ENCODE results near the gene SDCCAG8.

SDCCAG8 gene

DNA sequence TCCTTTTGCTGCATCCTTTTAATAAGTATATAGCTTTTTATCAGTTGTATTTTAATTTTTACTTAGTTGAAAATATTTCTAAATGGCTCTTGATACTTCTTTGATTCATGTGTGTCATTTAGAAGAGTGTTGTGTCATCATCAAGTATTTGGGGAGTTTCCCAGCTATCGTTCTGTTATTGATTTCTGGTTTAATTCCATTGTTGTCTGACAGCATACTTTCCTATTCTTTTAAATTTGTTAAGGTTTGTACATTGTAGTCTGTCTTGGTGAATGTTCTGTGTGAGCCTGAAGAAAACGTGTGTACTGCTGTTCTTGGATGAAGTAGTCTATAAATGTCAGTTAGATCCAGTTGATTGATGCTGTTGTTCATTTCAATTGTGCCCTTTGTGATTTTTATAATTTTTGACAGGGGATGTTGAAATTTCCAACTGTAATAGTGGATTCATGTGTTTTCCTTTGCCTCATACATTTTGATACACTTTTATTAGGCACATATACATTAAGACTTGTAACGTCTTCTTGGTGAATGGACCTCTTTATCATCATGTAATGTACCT, 24.8 kb downstream of the SDCCAG8 start:
- DNase-seq = no peak

DNA sequence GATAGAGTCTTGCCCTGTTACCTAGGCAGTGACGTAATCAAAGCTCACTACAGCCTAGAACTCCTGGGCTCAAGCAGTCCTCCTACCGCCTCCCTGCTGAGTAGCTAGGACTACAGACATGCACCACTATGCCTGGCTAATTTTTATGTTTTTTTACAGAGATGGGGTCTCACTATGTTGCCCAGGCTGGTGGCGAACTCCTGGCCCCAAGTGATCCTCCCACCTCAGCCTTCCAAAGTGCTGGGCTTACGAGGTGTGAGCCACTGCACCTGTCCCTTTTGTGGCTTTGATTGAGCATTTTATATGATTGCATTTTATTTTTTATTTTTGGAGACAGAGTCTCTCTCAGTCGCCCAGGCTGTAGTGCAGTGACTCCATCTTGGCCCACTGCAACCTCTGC, 25.8 kb downstream of the SDCCAG8 start:
- no peak for DNase-seq
- Histone ChIP-seq H3K27me3 (no peaks in the 10 kb centered on the region), H3K36me3 (peaks cover 4% of the 10 kb centered on the region), H3K9me3 (no peaks in the 10 kb centered on the region), H3K4me3 (ENCODE audit: low read depth, low read length) (no peak overlapping the region), H3K4me1 (no peaks in the 10 kb centered on the region)
- TF ChIP-seq, protein P1, sequence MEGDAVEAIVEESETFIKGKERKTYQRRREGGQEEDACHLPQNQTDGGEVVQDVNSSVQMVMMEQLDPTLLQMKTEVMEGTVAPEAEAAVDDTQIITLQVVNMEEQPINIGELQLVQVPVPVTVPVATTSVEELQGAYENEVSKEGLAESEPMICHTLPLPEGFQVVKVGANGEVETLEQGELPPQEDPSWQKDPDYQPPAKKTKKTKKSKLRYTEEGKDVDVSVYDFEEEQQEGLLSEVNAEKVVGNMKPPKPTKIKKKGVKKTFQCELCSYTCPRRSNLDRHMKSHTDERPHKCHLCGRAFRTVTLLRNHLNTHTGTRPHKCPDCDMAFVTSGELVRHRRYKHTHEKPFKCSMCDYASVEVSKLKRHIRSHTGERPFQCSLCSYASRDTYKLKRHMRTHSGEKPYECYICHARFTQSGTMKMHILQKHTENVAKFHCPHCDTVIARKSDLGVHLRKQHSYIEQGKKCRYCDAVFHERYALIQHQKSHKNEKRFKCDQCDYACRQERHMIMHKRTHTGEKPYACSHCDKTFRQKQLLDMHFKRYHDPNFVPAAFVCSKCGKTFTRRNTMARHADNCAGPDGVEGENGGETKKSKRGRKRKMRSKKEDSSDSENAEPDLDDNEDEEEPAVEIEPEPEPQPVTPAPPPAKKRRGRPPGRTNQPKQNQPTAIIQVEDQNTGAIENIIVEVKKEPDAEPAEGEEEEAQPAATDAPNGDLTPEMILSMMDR (IDR thresholded peaks at IDR 0.05; ENCODE audit: low read depth, low read length) = no peak

More for the DNA sequence above, 24.8 kb downstream of the SDCCAG8 start:
- TF ChIP-seq, protein P1 (IDR thresholded peaks at IDR 0.05; ENCODE audit: low read depth, low read length) = no peak
- peaks cover 4% of the 10 kb centered on the region; the same call in 1 of the 2 replicates for H3K36me3 ChIP-seq
- H3K4me3 ChIP-seq (ENCODE audit: low read depth, low read length) = no peak overlapping the region
- no peaks in the 10 kb centered on the region for H3K9me3 ChIP-seq
- no peaks in the 10 kb centered on the region for H3K4me1 ChIP-seq
- H3K27me3 ChIP-seq = no peaks in the 10 kb centered on the region

GRCh38 chr1:243286409-243287122, 30.7 kb downstream of the SDCCAG8 start:
- peaks cover 8% of the 10 kb centered on the region for H3K36me3 ChIP-seq
- H3K4me3 ChIP-seq (ENCODE audit: low read depth, low read length) = no peak overlapping the region
- no peaks in the 10 kb centered on the region for H3K9me3 ChIP-seq
- no peaks in the 10 kb centered on the region for H3K4me1 ChIP-seq
- TF ChIP-seq, protein P1 (IDR thresholded peaks at IDR 0.05; ENCODE audit: low read depth, low read length) = no peak
- no peaks in the 10 kb centered on the region for H3K27me3 ChIP-seq
- DNase-seq = no peak

DNA sequence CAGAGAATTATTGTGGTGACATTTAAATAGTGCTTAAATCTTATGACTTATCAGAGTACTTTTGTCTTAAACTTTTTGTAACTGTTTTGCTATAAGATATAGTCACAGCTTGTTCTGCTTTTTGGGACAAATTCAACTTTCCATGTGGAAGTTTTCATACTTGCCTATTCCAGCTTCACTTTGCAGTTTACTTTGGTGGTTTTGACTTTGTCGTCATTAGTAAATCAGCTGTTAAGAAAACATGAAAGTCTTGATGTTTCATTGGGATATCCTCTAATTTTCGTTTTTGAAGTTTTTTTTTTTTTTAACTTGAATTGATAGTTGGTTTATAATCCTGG, 31.3 kb downstream of the SDCCAG8 start:
- Histone ChIP-seq H3K4me3 (ENCODE audit: low read depth, low read length) (no peak overlapping the region), H3K36me3 (peaks cover 8% of the 10 kb centered on the region), H3K9me3 (no peaks in the 10 kb centered on the region), H3K27me3 (no peaks in the 10 kb centered on the region), H3K4me1 (no peaks in the 10 kb centered on the region)
- no peak for DNase-seq
- TF ChIP-seq, protein P1 (IDR thresholded peaks at IDR 0.05; ENCODE audit: low read depth, low read length) = no peak

DNA sequence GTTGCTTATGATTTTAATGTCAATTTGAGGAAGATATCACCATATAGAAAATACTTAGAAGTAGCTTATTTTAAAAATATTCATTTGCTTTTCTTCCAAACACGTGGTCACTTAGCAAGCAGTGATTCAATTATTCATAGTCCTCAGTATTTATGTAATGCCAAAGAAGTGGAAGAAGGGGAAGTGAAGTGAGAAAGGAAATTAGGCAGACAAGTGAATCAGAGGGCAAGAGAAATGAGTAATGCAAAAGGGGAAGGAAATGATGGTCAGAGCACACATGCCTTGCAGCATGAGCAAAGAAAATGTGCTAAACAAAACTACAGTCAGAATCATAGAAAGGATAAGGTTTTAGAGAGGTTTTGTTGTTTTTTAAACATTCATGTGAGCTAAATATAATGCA, 31.8 kb downstream of the SDCCAG8 start:
- Histone ChIP-seq H3K4me3 (ENCODE audit: low read depth, low read length) (no peak overlapping the region), H3K9me3 (no peaks in the 10 kb centered on the region)
- DNase-seq = no peak

DNA sequence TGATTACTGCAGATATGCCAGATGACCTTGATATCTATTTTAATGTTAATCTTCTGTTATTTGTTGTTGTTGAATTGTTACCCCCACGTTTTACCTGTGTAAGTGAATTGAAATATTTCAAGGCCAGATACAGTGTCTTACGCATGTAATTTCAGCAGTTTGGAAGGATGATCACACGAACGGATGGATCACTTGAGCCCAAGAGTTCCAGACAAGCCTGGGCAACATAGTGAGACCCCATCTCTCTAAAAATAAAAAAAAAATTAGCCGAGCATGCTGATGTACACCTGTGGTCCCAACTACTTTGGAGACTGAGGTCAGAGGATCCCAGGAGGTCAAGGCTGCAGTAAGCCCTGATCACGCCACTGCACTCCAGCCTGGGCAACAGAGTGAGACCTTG, 32.2 kb downstream of the SDCCAG8 start:
- TF ChIP-seq, protein P1 (IDR thresholded peaks at IDR 0.05; ENCODE audit: low read depth, low read length) = no peak
- Histone ChIP-seq H3K4me1 (no peaks in the 10 kb centered on the region), H3K27me3 (no peaks in the 10 kb centered on the region), H3K9me3 (no peaks in the 10 kb centered on the region), H3K36me3 (peaks cover 8% of the 10 kb centered on the region), H3K4me3 (ENCODE audit: low read depth, low read length) (no peak overlapping the region)
- DNase-seq = no peak

More for the DNA sequence above, 31.8 kb downstream of the SDCCAG8 start:
- TF ChIP-seq, protein P1 (IDR thresholded peaks at IDR 0.05; ENCODE audit: low read depth, low read length) = no peak
- Histone ChIP-seq H3K27me3 (no peaks in the 10 kb centered on the region), H3K36me3 (peaks cover 8% of the 10 kb centered on the region), H3K4me1 (no peaks in the 10 kb centered on the region)

All from BE2C (cell line).